ENCODE results near the gene HNRNPAB. TPM values are rescaled to one million over a fixed set of nuclear protein-coding genes. Genes with fewer than 3 reads are reported as not detected.

Gene HNRNPAB
- total RNA-seq, 1 donor from 2014 or later = 118 TPM

DNA sequence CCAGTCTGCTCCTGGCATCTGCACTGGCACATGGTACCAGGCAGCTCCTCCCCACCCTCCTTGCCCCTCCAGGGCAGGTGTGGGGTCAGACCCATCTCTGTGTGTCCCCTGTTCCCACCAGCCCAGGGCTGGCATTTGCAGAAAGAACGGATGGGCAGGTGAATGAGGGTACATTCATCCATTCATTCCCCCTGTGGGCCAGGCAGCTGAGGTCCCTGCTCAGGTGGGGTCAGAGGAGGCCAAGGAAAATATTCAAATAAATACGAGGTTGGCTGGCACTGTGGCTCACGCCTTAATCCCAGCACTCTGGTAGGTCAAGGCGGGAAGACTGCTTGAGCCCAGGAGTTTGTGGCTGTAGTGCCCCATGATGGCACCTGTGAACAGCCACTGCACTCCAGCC, 53.3 kb downstream of the HNRNPAB start:
- CTCF ChIA-PET = no interaction called here
- TF ChIP-seq, protein P1, sequence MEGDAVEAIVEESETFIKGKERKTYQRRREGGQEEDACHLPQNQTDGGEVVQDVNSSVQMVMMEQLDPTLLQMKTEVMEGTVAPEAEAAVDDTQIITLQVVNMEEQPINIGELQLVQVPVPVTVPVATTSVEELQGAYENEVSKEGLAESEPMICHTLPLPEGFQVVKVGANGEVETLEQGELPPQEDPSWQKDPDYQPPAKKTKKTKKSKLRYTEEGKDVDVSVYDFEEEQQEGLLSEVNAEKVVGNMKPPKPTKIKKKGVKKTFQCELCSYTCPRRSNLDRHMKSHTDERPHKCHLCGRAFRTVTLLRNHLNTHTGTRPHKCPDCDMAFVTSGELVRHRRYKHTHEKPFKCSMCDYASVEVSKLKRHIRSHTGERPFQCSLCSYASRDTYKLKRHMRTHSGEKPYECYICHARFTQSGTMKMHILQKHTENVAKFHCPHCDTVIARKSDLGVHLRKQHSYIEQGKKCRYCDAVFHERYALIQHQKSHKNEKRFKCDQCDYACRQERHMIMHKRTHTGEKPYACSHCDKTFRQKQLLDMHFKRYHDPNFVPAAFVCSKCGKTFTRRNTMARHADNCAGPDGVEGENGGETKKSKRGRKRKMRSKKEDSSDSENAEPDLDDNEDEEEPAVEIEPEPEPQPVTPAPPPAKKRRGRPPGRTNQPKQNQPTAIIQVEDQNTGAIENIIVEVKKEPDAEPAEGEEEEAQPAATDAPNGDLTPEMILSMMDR (IDR thresholded peaks at IDR 0.05) = no peak
- Mint-ChIP-seq H3K4me3 (no peak overlapping the region), H3K9me3 (no peaks in the 10 kb centered on the region), H3K36me3 (ENCODE audit: low read depth) (no peaks in the 10 kb centered on the region), H3K4me1 (peaks cover 7% of the 10 kb centered on the region), H3K27ac (no peak overlapping the region), H3K27me3 (no peaks in the 10 kb centered on the region)
- intact Hi-C loops (cut with micrococcal nuclease) = no loop called here
- POLR2A ChIA-PET = no interaction called here
- ATAC-seq (ENCODE audit: low read depth) (no peak), DNase-seq (no peak)

DNA sequence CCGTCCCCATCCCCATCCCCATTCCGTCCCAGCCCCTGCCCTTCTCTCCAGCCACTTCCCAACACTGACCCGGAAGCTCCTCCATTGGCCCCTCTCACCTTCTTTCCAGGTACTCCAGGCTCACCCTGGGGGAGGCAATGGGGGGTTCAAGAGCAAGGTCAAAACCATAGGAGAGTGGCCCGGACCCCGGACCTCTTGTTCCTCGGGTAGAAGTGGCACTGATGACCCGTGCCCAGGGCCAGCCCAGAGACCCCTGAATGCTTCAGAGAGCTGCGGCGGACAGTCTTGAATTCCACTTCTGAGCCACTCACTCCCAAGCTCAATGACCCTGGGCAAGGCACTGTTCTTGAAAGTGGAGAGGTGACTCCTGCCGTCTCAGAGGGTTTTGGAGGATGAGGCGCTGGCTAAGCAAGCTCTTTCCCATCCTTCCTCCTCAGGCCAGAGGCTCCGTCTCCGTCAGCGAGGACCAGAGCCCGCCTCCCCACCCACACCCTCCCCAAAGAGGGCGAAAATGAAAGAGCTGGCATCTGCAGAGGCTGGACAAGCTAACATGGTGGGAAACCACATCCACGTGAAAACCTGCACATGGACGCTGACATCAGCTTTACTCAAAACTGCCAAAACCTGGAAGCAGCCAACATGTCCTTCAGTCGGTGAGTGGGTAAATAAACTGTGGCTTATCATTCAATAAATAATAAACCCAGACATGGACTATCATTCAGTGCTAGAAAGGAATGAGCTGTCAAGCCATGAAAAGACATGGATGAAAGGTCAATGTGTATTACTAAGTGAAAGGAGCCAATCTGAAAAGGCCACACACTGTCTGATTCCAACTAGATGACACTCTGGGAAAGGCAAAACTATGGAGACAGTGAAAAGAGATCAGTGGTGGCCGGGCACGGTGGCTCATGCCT, 55.5 kb downstream of the HNRNPAB start:
- TF ChIP-seq, protein P1 (IDR thresholded peaks at IDR 0.05) = no peak
- CTCF ChIA-PET = no interaction called here
- DNase-seq (no peak), ATAC-seq (ENCODE audit: low read depth) (no peak)
- Mint-ChIP-seq H3K36me3 (ENCODE audit: low read depth) (no peaks in the 10 kb centered on the region), H3K27me3 (no peaks in the 10 kb centered on the region), H3K27ac (no peak overlapping the region), H3K4me3 (no peak overlapping the region), H3K4me1 (peaks cover 3% of the 10 kb centered on the region), H3K9me3 (peaks cover 3% of the 10 kb centered on the region)
- POLR2A ChIA-PET = no interaction called here
- intact Hi-C loops (cut with micrococcal nuclease) = no loop called here

Other genes starting within 250 kb of the HNRNPAB start
- not detected in 2 replicates for gene PROP1, start 208.3 kb upstream of the HNRNPAB start, total RNA-seq
- gene N4BP3, start 91.0 kb upstream of the HNRNPAB start, total RNA-seq = 17.4 and 18.1 TPM in 2 replicates
- 42.4 and 57.2 TPM in 2 replicates for gene RMND5B, start 73.5 kb upstream of the HNRNPAB start, total RNA-seq
- gene NHP2, start 50.6 kb upstream of the HNRNPAB start, total RNA-seq = 175 and 180 TPM in 2 replicates
- not detected in 2 replicates for gene GMCL2, start 17.2 kb upstream of the HNRNPAB start, total RNA-seq
- gene PHYKPL, start 28.3 kb downstream of the HNRNPAB start, total RNA-seq = 176 and 205 TPM in 2 replicates

Measured in activated B cell treated with CpG ODN at 0.5 μM for 24 hours (primary cell).